ENCODE results near the gene TLCD3B.

Gene TLCD3B

DNA sequence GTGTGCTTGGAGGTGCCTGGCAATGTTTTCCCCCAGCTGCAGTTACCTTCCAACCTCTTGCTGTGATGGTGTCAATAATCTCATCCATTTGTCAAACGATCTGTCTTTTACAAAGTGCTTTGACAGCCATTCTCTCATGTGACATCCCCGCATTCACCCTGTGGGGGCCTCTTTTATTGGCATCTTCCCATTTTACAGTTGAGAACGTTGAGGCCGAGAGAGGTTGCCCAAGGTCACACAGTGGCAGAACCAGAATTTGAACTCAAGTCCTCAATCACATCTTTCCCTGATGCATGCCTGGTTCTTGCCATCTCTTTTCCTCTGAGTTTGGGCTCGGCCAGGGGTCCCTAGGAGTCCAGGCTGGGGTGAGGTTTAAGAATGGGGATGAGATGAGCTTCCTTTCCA lies 55.9 kb downstream of the TLCD3B start:
- Histone ChIP-seq H3K4me3 (ENCODE audit: low read length) (peak overlapping the region; percentile 98), H3K27ac (ENCODE audit: low read depth, low read length) (no peak overlapping the region)

More for the DNA sequence above, 55.9 kb downstream of the TLCD3B start:
- Histone ChIP-seq H3K4me1 (ENCODE audit: control insufficient read depth, insufficient read depth, low read length) (peaks cover 8% of the 10 kb centered on the region), H3K36me3 (ENCODE audit: control insufficient read depth, insufficient read depth, low read length) (peaks cover 26% of the 10 kb centered on the region), H3K9ac (ENCODE audit: low read length) (no peak overlapping the region), H3K27me3 (ENCODE audit: control insufficient read depth, insufficient read depth, low read length) (no peaks in the 10 kb centered on the region)
